Measurements from ENCODE around the gene TLK1.

DNA sequence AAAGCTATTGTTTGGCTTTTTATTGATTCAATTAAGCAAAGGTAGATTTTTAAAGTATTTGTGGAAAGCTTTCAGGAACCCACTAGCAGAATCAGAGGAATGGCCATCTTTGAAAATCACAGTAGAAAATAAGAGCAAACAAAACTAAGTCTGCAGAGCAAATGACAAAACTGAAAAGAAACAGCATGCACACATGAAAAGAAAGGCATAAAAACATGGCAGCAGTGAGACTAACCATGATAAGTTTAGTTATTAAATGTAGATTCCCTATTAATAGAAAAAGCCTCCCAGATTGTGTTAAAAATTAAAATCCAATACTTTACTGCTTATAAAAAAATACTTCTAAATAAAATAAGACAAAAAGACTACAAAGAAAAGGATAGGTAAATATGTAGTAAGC, 9.1 kb upstream of the TLK1 start:
- TF ChIP-seq CEBPB (IDR thresholded peaks at IDR 0.05; ENCODE audit: low read depth, low read length) (no peak), POLR2A (IDR thresholded peaks at IDR 0.05; ENCODE audit: low read depth, low read length) (no peak), RAD21 (IDR thresholded peaks at IDR 0.05; ENCODE audit: low read length) (no peak), RFX5 (IDR thresholded peaks at IDR 0.05; ENCODE audit: low read depth, low read length) (no peak), FOS (IDR thresholded peaks at IDR 0.05; ENCODE audit: low read depth, low read length) (no peak), BHLHE40 (IDR thresholded peaks at IDR 0.05; ENCODE audit: low read depth, low read length) (no peak), SMC3 (IDR thresholded peaks at IDR 0.05; ENCODE audit: low read depth, low read length) (no peak)
- TF ChIP-seq, protein P1, sequence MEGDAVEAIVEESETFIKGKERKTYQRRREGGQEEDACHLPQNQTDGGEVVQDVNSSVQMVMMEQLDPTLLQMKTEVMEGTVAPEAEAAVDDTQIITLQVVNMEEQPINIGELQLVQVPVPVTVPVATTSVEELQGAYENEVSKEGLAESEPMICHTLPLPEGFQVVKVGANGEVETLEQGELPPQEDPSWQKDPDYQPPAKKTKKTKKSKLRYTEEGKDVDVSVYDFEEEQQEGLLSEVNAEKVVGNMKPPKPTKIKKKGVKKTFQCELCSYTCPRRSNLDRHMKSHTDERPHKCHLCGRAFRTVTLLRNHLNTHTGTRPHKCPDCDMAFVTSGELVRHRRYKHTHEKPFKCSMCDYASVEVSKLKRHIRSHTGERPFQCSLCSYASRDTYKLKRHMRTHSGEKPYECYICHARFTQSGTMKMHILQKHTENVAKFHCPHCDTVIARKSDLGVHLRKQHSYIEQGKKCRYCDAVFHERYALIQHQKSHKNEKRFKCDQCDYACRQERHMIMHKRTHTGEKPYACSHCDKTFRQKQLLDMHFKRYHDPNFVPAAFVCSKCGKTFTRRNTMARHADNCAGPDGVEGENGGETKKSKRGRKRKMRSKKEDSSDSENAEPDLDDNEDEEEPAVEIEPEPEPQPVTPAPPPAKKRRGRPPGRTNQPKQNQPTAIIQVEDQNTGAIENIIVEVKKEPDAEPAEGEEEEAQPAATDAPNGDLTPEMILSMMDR (conservative IDR thresholded peaks at IDR 0.05; ENCODE audit: low read depth, low read length): no peak
